Endothelial cell of umbilical vein (primary cell): ENCODE measurements around the gene FTO. TPM values are rescaled to one million over a fixed set of nuclear protein-coding genes. Genes with fewer than 3 reads are reported as not detected.

Experiments used
- BruUV-seq: library from RNA; stranded (reverse); fragments of 400-500 nt; replicated peaks from 2 replicates; lab custom pipeline; 2021; lab: Mats Ljungman, UMichigan
- CTCF ChIA-PET: fragments of 300-600, 350-600 bp; sonication (Branson Sonifier 250); formaldehyde crosslinking; loops from one replicate; lab custom pipeline; 2021; ENCODE audit warnings: antibody characterized with exemption, inconsistent platforms; lab: Charles Lee
- POLR2A ChIA-PET: fragments of 300-600, 350-600 bp; sonication (Branson Sonifier 250); formaldehyde crosslinking; loops from one replicate; lab custom pipeline; 2021; ENCODE audit warnings: antibody characterized with exemption, inconsistent platforms; lab: Charles Lee
- DNase-seq: peaks from one replicate; pipeline ENCODE4 v3.0.0-alpha.2; 2011; ENCODE audit warnings: low read depth, low spot score
- FAIRE-seq: peaks from 2 replicates; lab custom pipeline; 2011; peaks lifted over from hg19 to GRCh38; lab: Jason Lieb, UNC
- H2AFZ ChIP-seq: 2 replicates; pipeline ENCODE4 v1.6.0; 2012; ENCODE audit warnings: low read depth, low read length, control low read depth, inconsistent platforms
- H3K27ac ChIP-seq: 2 replicates; pipeline ENCODE4 v1.5.1; 2011; ENCODE audit warnings: low read depth, mild to moderate bottlenecking, control low read depth, low read length, moderate library complexity; ENCODE audit not compliant: insufficient read depth
- H3K27me3 ChIP-seq, 2 experiments: 2 replicates each; pipeline versions ENCODE4 v1.6.0 to v1.6.1; 2011; ENCODE audit warnings: low read length in 2 of 2, mixed read lengths in 1 of 2; ENCODE audit not compliant: control insufficient read depth in 2 of 2, insufficient read depth in 2 of 2
- H3K36me3 ChIP-seq, 2 experiments: 2 replicates in 1 of 2; 3 replicates in 1 of 2; pipeline ENCODE4 v1.5.1; 2011; ENCODE audit warnings: low read length in 2 of 2, mild to moderate bottlenecking in 1 of 2, moderate library complexity in 1 of 2; ENCODE audit not compliant: control insufficient read depth in 2 of 2, insufficient read depth in 2 of 2; ENCODE audit errors: extremely low read depth in 1 of 2
- H3K4me1 ChIP-seq: 3 replicates; pipeline ENCODE4 v1.5.1; 2011; ENCODE audit warnings: mild to moderate bottlenecking, low read length; ENCODE audit not compliant: control insufficient read depth, insufficient read depth; ENCODE audit errors: extremely low read depth
- H3K4me2 ChIP-seq: 2 replicates; pipeline ENCODE4 v1.6.1; 2011; ENCODE audit warnings: low read length, control low read depth, mixed read lengths; ENCODE audit not compliant: insufficient read depth
- H3K4me3 ChIP-seq, 3 experiments: fragments of 200-600 bp in 1 of 3; sonication (generic), shearing (Covaris generic) in 1 of 3; replicated peaks in 1 of 3; 2 replicates each; pipeline ENCODE4 v1.5.1; 2011 to 2016; ENCODE audit warnings: control low read depth in 3 of 3, low read length in 3 of 3, mild to moderate bottlenecking in 2 of 3, inconsistent platforms in 1 of 3, low read depth in 1 of 3, moderate library complexity in 1 of 3; ENCODE audit not compliant: insufficient read depth in 1 of 3
- H3K79me2 ChIP-seq: 2 replicates; pipeline ENCODE4 v1.6.0; 2012; ENCODE audit warnings: low read length, inconsistent platforms; ENCODE audit not compliant: control insufficient read depth, insufficient read depth
- H3K9ac ChIP-seq: replicated peaks from 2 replicates; pipeline ENCODE3; 2011; ENCODE audit warnings: low read length, control low read depth; ENCODE audit not compliant: insufficient read depth; ENCODE audit errors: extremely low read depth
- H3K9me1 ChIP-seq: replicated peaks from 3 replicates; pipeline ENCODE4 v1.6.0; 2011; ENCODE audit warnings: mild to moderate bottlenecking, low read length; ENCODE audit not compliant: control insufficient read depth, insufficient read depth; ENCODE audit errors: extremely low read depth
- H3K9me3 ChIP-seq: replicated peaks from 2 replicates; pipeline ENCODE4 v1.5.1; 2012; ENCODE audit warnings: low read length, inconsistent platforms; ENCODE audit not compliant: control insufficient read depth, insufficient read depth
- H4K20me1 ChIP-seq: replicated peaks from 2 replicates; pipeline ENCODE3; 2011; ENCODE audit warnings: mild to moderate bottlenecking, low read length; ENCODE audit not compliant: control insufficient read depth, insufficient read depth; ENCODE audit errors: extremely low read depth
- EZH2 ChIP-seq: IDR thresholded peaks from 2 replicates; pipeline ENCODE4 v1.6.1; 2012; ENCODE audit warnings: borderline replicate concordance, low read depth, mild to moderate bottlenecking, moderate library complexity, low read length, inconsistent platforms; ENCODE audit not compliant: severe bottlenecking
- FOS ChIP-seq: IDR thresholded peaks from 2 replicates; pipeline ENCODE4 v1.6.1; 2011; ENCODE audit warnings: mild to moderate bottlenecking, low read length, moderate library complexity, borderline replicate concordance; ENCODE audit not compliant: insufficient read depth
- GATA2 ChIP-seq: IDR thresholded peaks from 2 replicates; pipeline ENCODE4 v1.7.0; 2011; ENCODE audit warnings: low read depth, mild to moderate bottlenecking, moderate library complexity, mixed read lengths, low read length; ENCODE audit not compliant: insufficient read length, insufficient read depth
- JUN ChIP-seq: IDR thresholded peaks from 2 replicates; pipeline ENCODE4 v1.6.1; 2011; ENCODE audit warnings: borderline replicate concordance, low read depth; ENCODE audit not compliant: insufficient read length, insufficient read depth
- MYC ChIP-seq: IDR thresholded peaks from one replicate; pipeline ENCODE4 v1.6.1; 2011; ENCODE audit warnings: mild to moderate bottlenecking, low read depth, low read length
- POLR2A ChIP-seq: IDR thresholded peaks from 2 replicates; pipeline ENCODE4 v1.6.1; 2012; ENCODE audit warnings: low read depth, mild to moderate bottlenecking, control low read depth, low read length
- POLR2AphosphoS5 ChIP-seq: IDR thresholded peaks from 2 replicates; pipeline ENCODE4 v1.6.1; 2012; ENCODE audit warnings: low read depth, mild to moderate bottlenecking, control low read depth, low read length, moderate library complexity; ENCODE audit not compliant: insufficient read depth
- dilution Hi-C: fragments of 300-500 bp; cut with MboI; formaldehyde crosslinking; loops from one replicate; pipeline ENCODE4 v1.15.0; 2019; ENCODE audit warnings: low sequenced_read_pairs; ENCODE audit not compliant: extremely low pct_ligation_motif_present
- intact Hi-C: fragments of 100-400 bp; cut with micrococcal nuclease; formaldehyde crosslinking; loops from one replicate; pipeline ENCODE4 v1.10.0; 2022
- polyA plus RNA-seq, 4 experiments: library from polyadenylated mRNA; depleted of rRNA in 3 of 4; stranded (reverse) in 3 of 4; unstranded in 1 of 4; fragments of >200 nt; gene quantifications; 2 replicates each; pipeline versions ENCODE4 v1.2.1 to v1.2.3, GENCODE V29; 2011 to 2012; ENCODE audit warnings: missing spikeins in 1 of 4
- total RNA-seq: library from RNA; stranded (reverse); gene quantifications from 2 replicates; pipeline ENCODE4 v1.2.3, GENCODE V29; 2021
- TF ChIP-seq, protein P1 (sequence below): IDR thresholded peaks from 2 replicates; pipeline ENCODE4 v1.6.1; 2011; ENCODE audit not compliant: insufficient read depth, insufficient read length
- TF ChIP-seq, protein P2 (sequence below), 2 donors: IDR thresholded peaks; 1 replicate in 1 of 2; 2 replicates in 1 of 2; pipeline ENCODE4 v1.5.1; 2011; ENCODE audit warnings: low read length in 2 of 2, mild to moderate bottlenecking in 2 of 2, moderate library complexity in 2 of 2, control low read depth in 1 of 2, inconsistent platforms in 1 of 2, low read depth in 1 of 2; ENCODE audit not compliant: insufficient read depth in 1 of 2; ENCODE audit errors: extremely low read depth in 1 of 2

The FTO gene
- total and polyA plus RNA-seq, 2 donors (not counting 3 experiments of a cell fraction or from before 2014, with no cell fraction given): 48.6 to 87.1 TPM

- no peak overlapping the region for H3K4me2 ChIP-seq
- FAIRE-seq: no peak
Measured at GRCh38 chr16:53895433-53895832, 191.5 kb downstream of the FTO start.

GRCh38 chr16:53895851-53896250 is 191.9 kb downstream of the FTO start:
- Histone ChIP-seq H3K79me2 (no peaks in the 10 kb centered on the region), H2AFZ (no peak overlapping the region), H3K9me3 (no peaks in the 10 kb centered on the region), H3K9me1 (no peaks in the 10 kb centered on the region), H3K9ac (no peak overlapping the region), H3K27ac (no peak overlapping the region), H3K4me3 (no peak overlapping the region), H3K4me2 (no peak overlapping the region), H3K27me3 (no peaks in the 10 kb centered on the region), H4K20me1 (peaks cover 2% of the 10 kb centered on the region), H3K4me1 (peaks cover 23% of the 10 kb centered on the region), H3K36me3 (no peaks in the 10 kb centered on the region)
- FAIRE-seq (no peak), DNase-seq (no peak)
- intact Hi-C loops (no loop called here), dilution Hi-C loops (no loop called here)
- TF ChIP-seq POLR2A: no peak
- no peak for TF ChIP-seq MYC
- TF ChIP-seq EZH2: no peak
- no peak for TF ChIP-seq JUN
- TF ChIP-seq, protein P1, sequence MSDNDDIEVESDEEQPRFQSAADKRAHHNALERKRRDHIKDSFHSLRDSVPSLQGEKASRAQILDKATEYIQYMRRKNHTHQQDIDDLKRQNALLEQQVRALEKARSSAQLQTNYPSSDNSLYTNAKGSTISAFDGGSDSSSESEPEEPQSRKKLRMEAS: no peak
- TF ChIP-seq, protein P2, sequence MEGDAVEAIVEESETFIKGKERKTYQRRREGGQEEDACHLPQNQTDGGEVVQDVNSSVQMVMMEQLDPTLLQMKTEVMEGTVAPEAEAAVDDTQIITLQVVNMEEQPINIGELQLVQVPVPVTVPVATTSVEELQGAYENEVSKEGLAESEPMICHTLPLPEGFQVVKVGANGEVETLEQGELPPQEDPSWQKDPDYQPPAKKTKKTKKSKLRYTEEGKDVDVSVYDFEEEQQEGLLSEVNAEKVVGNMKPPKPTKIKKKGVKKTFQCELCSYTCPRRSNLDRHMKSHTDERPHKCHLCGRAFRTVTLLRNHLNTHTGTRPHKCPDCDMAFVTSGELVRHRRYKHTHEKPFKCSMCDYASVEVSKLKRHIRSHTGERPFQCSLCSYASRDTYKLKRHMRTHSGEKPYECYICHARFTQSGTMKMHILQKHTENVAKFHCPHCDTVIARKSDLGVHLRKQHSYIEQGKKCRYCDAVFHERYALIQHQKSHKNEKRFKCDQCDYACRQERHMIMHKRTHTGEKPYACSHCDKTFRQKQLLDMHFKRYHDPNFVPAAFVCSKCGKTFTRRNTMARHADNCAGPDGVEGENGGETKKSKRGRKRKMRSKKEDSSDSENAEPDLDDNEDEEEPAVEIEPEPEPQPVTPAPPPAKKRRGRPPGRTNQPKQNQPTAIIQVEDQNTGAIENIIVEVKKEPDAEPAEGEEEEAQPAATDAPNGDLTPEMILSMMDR (IDR thresholded peaks at IDR 0.05; ENCODE audit: extremely low read depth in 1 of 2, insufficient read depth in 1 of 2, low read depth in 1 of 2, low read length in 2 of 2): no peak
- TF ChIP-seq GATA2: no peak
- TF ChIP-seq POLR2AphosphoS5: no peak
- no peak for TF ChIP-seq FOS
- ChIA-PET POLR2A (no interaction called here), CTCF (interaction anchor here (0.8 kb wide), 1 partner anchor 216 kb away, joined by 3 read pairs; no protein-coding TSS in a partner anchor)
- no TSS peak for BruUV-seq

More at GRCh38 chr16:53895433-53895832, 191.5 kb downstream of the FTO start:
- intact Hi-C loops: no loop called here
- Histone ChIP-seq H3K36me3 (no peaks in the 10 kb centered on the region), H3K79me2 (no peaks in the 10 kb centered on the region), H3K27ac (no peak overlapping the region), H3K27me3 (no peaks in the 10 kb centered on the region), H3K4me3 (no peak overlapping the region), H4K20me1 (peaks cover 2% of the 10 kb centered on the region), H3K9me3 (no peaks in the 10 kb centered on the region), H3K9ac (no peak overlapping the region), H3K9me1 (no peaks in the 10 kb centered on the region), H2AFZ (no peak overlapping the region), H3K4me1 (peaks cover 23% of the 10 kb centered on the region)
- ChIA-PET CTCF (no interaction called here), POLR2A (no interaction called here)
- no peak for DNase-seq
- BruUV-seq: no TSS peak
- TF ChIP-seq FOS: no peak
- TF ChIP-seq GATA2: no peak
- dilution Hi-C loops: no loop called here
